H9 (cell line): Measurements from ENCODE around the gene NTRK2. TPM values are rescaled to one million over a fixed set of nuclear protein-coding genes. Genes with fewer than 3 reads are reported as not detected.

Source experiments
- DNase-seq: peaks from one replicate; pipeline ENCODE4 v3.0.0-alpha.2; 2017
- H2AFZ ChIP-seq: one replicate; pipeline ENCODE4 v1.6.1; 2013; ENCODE audit warnings: mild to moderate bottlenecking, low read length, control low read depth, moderate library complexity
- H2AK5ac ChIP-seq: 2 replicates; pipeline ENCODE4 v1.6.1; 2013; ENCODE audit warnings: low read length, control low read depth, mixed read lengths; ENCODE audit not compliant: insufficient read length
- H2BK120ac ChIP-seq: one replicate; pipeline ENCODE4 v1.6.1; 2013; ENCODE audit warnings: low read depth, mild to moderate bottlenecking, low read length, control low read depth, inconsistent platforms; ENCODE audit not compliant: poor library complexity, severe bottlenecking
- H2BK12ac ChIP-seq: 2 replicates; pipeline ENCODE4 v1.6.1; 2013; ENCODE audit warnings: low read length, control low read depth, mixed read lengths, low read depth; ENCODE audit not compliant: insufficient read length
- H2BK15ac ChIP-seq: 2 replicates; pipeline ENCODE4 v1.6.1; 2013; ENCODE audit warnings: low read depth, low read length, control low read depth
- H2BK20ac ChIP-seq: one replicate; pipeline ENCODE4 v1.6.1; 2013; ENCODE audit warnings: low read depth, mild to moderate bottlenecking, low read length, control low read depth, inconsistent platforms; ENCODE audit not compliant: poor library complexity, severe bottlenecking
- H2BK5ac ChIP-seq: 2 replicates; pipeline ENCODE4 v1.6.1; 2013; ENCODE audit warnings: low read length, control low read depth, mixed read lengths; ENCODE audit not compliant: insufficient read length
- H3K14ac ChIP-seq: 2 replicates; pipeline ENCODE4 v1.6.1; 2013; ENCODE audit warnings: low read length, control low read depth; ENCODE audit not compliant: insufficient read depth
- H3K18ac ChIP-seq: 2 replicates; pipeline ENCODE4 v1.6.1; 2013; ENCODE audit warnings: low read depth, mild to moderate bottlenecking, mixed read lengths, low read length, control low read depth; ENCODE audit not compliant: insufficient read length
- H3K23ac ChIP-seq: 2 replicates; pipeline ENCODE4 v1.6.1; 2013; ENCODE audit warnings: low read length, control low read depth, mixed read lengths, low read depth; ENCODE audit not compliant: insufficient read length
- H3K23me2 ChIP-seq: 2 replicates; pipeline ENCODE4 v1.6.1; 2013; ENCODE audit warnings: low read depth, mild to moderate bottlenecking, mixed read lengths, low read length, control low read depth; ENCODE audit not compliant: insufficient read length, poor library complexity, severe bottlenecking
- H3K27ac ChIP-seq: 2 replicates; pipeline ENCODE4 v1.5.1; 2013; ENCODE audit warnings: low read length, control low read depth, mixed read lengths, low read depth; ENCODE audit not compliant: insufficient read length
- H3K27me3 ChIP-seq: 2 replicates; pipeline ENCODE4 v1.6.1; 2013; ENCODE audit warnings: low read length, control low read depth, inconsistent platforms; ENCODE audit not compliant: insufficient read depth
- H3K4ac ChIP-seq: 2 replicates; pipeline ENCODE4 v1.6.1; 2013; ENCODE audit warnings: low read depth, mild to moderate bottlenecking, control low read depth, inconsistent platforms, low read length, moderate library complexity
- H3K4me1 ChIP-seq: 2 replicates; pipeline ENCODE4 v1.6.1; 2013; ENCODE audit warnings: low read length, control low read depth, inconsistent platforms; ENCODE audit not compliant: insufficient read depth
- H3K4me2 ChIP-seq: 2 replicates; pipeline ENCODE4 v1.6.1; 2013; ENCODE audit warnings: low read length, control low read depth, mixed read lengths; ENCODE audit not compliant: insufficient read length, insufficient read depth
- H3K56ac ChIP-seq: 2 replicates; pipeline ENCODE4 v1.6.1; 2013; ENCODE audit warnings: low read depth, mild to moderate bottlenecking, mixed read lengths, low read length, control low read depth; ENCODE audit not compliant: insufficient read length
- H3K79me1 ChIP-seq: 2 replicates; pipeline ENCODE4 v1.6.1; 2013; ENCODE audit warnings: low read depth, mild to moderate bottlenecking, moderate library complexity, low read length, control low read depth, inconsistent platforms; ENCODE audit not compliant: insufficient read depth, poor library complexity, severe bottlenecking
- H3K79me2 ChIP-seq: 2 replicates; pipeline ENCODE4 v1.6.1; 2013; ENCODE audit warnings: low read length, control low read depth, inconsistent platforms; ENCODE audit not compliant: insufficient read depth
- H3K9ac ChIP-seq: 2 replicates; pipeline ENCODE4 v1.6.1; 2013; ENCODE audit warnings: low read length, control low read depth, mixed read lengths; ENCODE audit not compliant: insufficient read length; ENCODE audit errors: extremely low read depth
- H3K9me3 ChIP-seq: one replicate; pipeline ENCODE4 v1.6.1; 2013; ENCODE audit warnings: low read depth, low read length, inconsistent platforms; ENCODE audit not compliant: control insufficient read depth
- H3T11ph ChIP-seq: one replicate; pipeline ENCODE4 v1.6.1; 2013; ENCODE audit warnings: mild to moderate bottlenecking, low read length, control low read depth, inconsistent platforms
- H4K20me1 ChIP-seq: one replicate; pipeline ENCODE4 v1.6.1; 2013; ENCODE audit not compliant: control insufficient read depth, insufficient read length, insufficient read depth
- H4K5ac ChIP-seq: 2 replicates; pipeline ENCODE4 v1.6.1; 2013; ENCODE audit warnings: low read depth, mild to moderate bottlenecking, mixed read lengths, low read length, control low read depth; ENCODE audit not compliant: insufficient read length
- H4K8ac ChIP-seq: replicated peaks from 2 replicates; pipeline ENCODE4 v1.6.1; 2013; ENCODE audit warnings: low read length, control low read depth, mixed read lengths, low read depth; ENCODE audit not compliant: insufficient read length
- H4K91ac ChIP-seq: 2 replicates; pipeline ENCODE4 v1.6.1; 2013; ENCODE audit warnings: low read depth, mild to moderate bottlenecking, moderate library complexity, mixed read lengths, low read length, control low read depth; ENCODE audit not compliant: insufficient read length
- H3K27ac Mint-ChIP-seq, 3 experiments: 2 replicates in 2 of 3; 3 replicates in 1 of 3; pipeline ENCODE4 v1.8.0; 2020 to 2021; ENCODE audit warnings: mixed read lengths in 3 of 3, mild to moderate bottlenecking in 1 of 3, moderate library complexity in 1 of 3
- H3K27me3 Mint-ChIP-seq: 2 replicates; pipeline ENCODE4 v1.8.0; 2021; ENCODE audit warnings: low read depth, mild to moderate bottlenecking, moderate library complexity, mixed read lengths
- H3K36me3 Mint-ChIP-seq, 3 experiments: 2 replicates in 2 of 3; 3 replicates in 1 of 3; pipeline ENCODE4 v1.8.0; 2020 to 2021; ENCODE audit warnings: low read depth in 3 of 3, mixed read lengths in 3 of 3; ENCODE audit not compliant: insufficient read depth in 1 of 3
- H3K4me1 Mint-ChIP-seq, 2 experiments: 2 replicates each; pipeline ENCODE4 v1.8.0; 2020; ENCODE audit warnings: mixed read lengths in 2 of 2
- H3K4me3 Mint-ChIP-seq, 2 experiments: 2 replicates in 1 of 2; 3 replicates in 1 of 2; pipeline ENCODE4 v1.8.0; 2020 to 2021; ENCODE audit warnings: mild to moderate bottlenecking in 2 of 2, mixed read lengths in 2 of 2, moderate library complexity in 1 of 2
- H3K9me3 Mint-ChIP-seq, 2 experiments: 2 replicates in 1 of 2; 3 replicates in 1 of 2; pipeline ENCODE4 v1.8.0; 2020; ENCODE audit warnings: mild to moderate bottlenecking in 2 of 2, mixed read lengths in 2 of 2, moderate library complexity in 1 of 2
- WGBS: extraction: QIAGEN DNeasy Blood & Tissue Kit; methylation state at CpG from one replicate; pipeline ENCODE4 v1.1.7; 2013; ENCODE audit warnings: missing lambda C conversion rate, low lambda C conversion rate, mixed read lengths; ENCODE audit not compliant: insufficient read length; ENCODE audit errors: extremely low coverage; 5-methylcytosine and 5-hydroxymethylcytosine counted together
- total RNA-seq: library from RNA; stranded (reverse); gene quantifications from 2 replicates; pipeline ENCODE4 v1.2.1, GENCODE V29; 2021
- TF ChIP-seq, protein P1 (sequence below): fragments of 200-600 bp; sonication (generic); conservative IDR thresholded peaks from 3 replicates; pipeline ENCODE4 v1.8.0; 2021; ENCODE audit warnings: antibody characterized with exemption, mild to moderate bottlenecking

NTRK2 gene
- total RNA-seq, 1 experiment from 2014 or later = 0.02 TPM

DNA sequence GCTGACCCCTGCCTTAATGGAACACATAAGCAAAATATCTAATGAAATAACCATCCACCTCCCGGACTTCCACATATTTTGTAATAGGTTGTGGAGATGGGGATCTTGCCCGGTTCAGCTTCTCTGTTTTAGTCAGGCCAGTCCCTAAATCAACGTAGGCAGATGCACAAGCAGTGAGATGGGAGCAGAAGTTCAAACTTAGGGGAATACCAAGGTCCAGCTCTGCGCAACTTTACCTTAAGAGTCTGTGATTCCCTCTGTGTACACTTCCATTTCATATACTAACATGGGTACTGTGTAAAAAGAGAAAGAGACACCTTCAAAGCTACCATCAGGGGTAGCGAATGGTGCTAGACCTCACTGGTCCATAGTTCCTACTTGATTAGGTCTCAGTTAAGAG is 110.9 kb downstream of the NTRK2 start:
- Histone ChIP-seq H3K27ac (no peak overlapping the region), H4K91ac (no peak overlapping the region), H3K23ac (no peak overlapping the region), H4K8ac (no peak overlapping the region), H3T11ph (no peak overlapping the region), H3K56ac (no peak overlapping the region), H3K4me2 (no peak overlapping the region), H4K5ac (no peak overlapping the region), H3K14ac (no peak overlapping the region), H3K27me3 (no peaks in the 10 kb centered on the region), H3K79me2 (no peaks in the 10 kb centered on the region), H2AK5ac (no peak overlapping the region), H3K18ac (no peak overlapping the region), H3K9ac (no peak overlapping the region), H3K4ac (no peak overlapping the region), H2AFZ (no peak overlapping the region), H2BK12ac (no peak overlapping the region), H4K20me1 (no peaks in the 10 kb centered on the region), H2BK120ac (no peak overlapping the region), H2BK5ac (no peak overlapping the region), H2BK20ac (no peak overlapping the region), H3K23me2 (no peaks in the 10 kb centered on the region), H3K4me1 (no peaks in the 10 kb centered on the region), H3K9me3 (no peaks in the 10 kb centered on the region), H3K79me1 (no peaks in the 10 kb centered on the region), H2BK15ac (no peak overlapping the region)
- H3K27me3 Mint-ChIP-seq = no peaks in the 10 kb centered on the region
- no peak for DNase-seq
- no peak overlapping the region for H3K4me3 Mint-ChIP-seq
- H3K27ac Mint-ChIP-seq = no peak overlapping the region
- H3K4me1 Mint-ChIP-seq = no peaks in the 10 kb centered on the region
- no peaks in the 10 kb centered on the region for H3K9me3 Mint-ChIP-seq
- TF ChIP-seq, protein P1, sequence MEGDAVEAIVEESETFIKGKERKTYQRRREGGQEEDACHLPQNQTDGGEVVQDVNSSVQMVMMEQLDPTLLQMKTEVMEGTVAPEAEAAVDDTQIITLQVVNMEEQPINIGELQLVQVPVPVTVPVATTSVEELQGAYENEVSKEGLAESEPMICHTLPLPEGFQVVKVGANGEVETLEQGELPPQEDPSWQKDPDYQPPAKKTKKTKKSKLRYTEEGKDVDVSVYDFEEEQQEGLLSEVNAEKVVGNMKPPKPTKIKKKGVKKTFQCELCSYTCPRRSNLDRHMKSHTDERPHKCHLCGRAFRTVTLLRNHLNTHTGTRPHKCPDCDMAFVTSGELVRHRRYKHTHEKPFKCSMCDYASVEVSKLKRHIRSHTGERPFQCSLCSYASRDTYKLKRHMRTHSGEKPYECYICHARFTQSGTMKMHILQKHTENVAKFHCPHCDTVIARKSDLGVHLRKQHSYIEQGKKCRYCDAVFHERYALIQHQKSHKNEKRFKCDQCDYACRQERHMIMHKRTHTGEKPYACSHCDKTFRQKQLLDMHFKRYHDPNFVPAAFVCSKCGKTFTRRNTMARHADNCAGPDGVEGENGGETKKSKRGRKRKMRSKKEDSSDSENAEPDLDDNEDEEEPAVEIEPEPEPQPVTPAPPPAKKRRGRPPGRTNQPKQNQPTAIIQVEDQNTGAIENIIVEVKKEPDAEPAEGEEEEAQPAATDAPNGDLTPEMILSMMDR = no peak
- no peaks in the 10 kb centered on the region for H3K36me3 Mint-ChIP-seq
- no CpG with 5 or more reads among the region's 5 CpGs for WGBS
